ENCODE measurements around the gene LMX1B. TPM values are rescaled to one million over a fixed set of nuclear protein-coding genes. Genes with fewer than 3 reads are reported as not detected.

Gene LMX1B
- polyA plus RNA-seq, 1 donor from 2014 or later = not detected

DNA sequence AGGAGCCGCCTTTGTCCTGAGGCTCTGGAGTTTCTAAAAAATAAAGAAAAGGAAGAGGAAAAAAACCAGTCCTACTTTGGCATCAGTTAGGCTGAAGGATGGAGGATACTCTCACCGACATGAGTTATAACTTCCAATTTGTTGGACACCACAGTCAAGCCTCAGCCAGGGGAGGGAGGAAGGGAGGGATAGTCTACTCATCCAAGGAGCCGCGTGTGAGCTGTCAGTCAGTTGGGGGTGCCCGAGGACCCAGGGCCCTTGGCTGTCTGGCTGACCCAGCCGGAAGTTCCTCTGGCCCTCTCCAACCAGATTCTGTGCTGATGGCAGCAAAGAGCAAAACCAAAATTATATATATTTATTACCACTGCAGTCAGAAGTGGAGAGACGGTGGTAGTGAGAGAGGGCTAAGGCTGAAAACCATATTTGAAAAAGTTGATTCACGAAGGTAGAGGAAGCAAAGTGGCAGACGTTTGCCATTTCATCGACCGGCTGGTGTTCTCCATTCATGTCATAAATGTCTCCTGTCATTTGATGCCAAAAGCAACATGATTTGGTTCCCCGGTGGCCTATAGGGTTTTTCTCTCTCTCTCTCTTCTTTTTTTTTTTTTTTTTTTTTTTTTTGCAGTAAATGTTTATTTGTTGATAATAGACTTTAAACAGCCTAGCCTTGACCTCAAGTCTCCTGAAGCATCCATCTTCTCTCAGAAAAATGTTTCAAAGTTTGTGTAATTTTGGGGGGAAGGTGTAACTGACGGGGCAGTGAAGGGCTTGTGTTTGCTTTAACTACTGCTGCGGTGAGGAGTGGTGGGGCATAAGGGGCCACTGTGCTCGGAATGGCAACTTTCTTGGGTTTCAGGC is 7.6 kb downstream of the LMX1B start:
- H3K9me2 ChIP-seq (ENCODE audit: insufficient read depth, low read length) = no peaks in the 10 kb centered on the region
- no peak overlapping the region for H3K4me2 ChIP-seq (ENCODE audit: low read length)
- H3K27ac ChIP-seq (ENCODE audit: low read length) = no peak overlapping the region
- H3K36me3 ChIP-seq (ENCODE audit: insufficient read depth, low read length) = no peaks in the 10 kb centered on the region
- H3K79me2 ChIP-seq (replicated peaks; ENCODE audit: insufficient read depth, low read length) = no peaks in the 10 kb centered on the region
- no peak overlapping the region for H3K4me3 ChIP-seq (ENCODE audit: low read length)
- no peak overlapping the region for H2AFZ ChIP-seq (ENCODE audit: low read depth, low read length)
- no peaks in the 10 kb centered on the region for H3K9me3 ChIP-seq (ENCODE audit: low read length)
- H3K27me3 ChIP-seq (ENCODE audit: insufficient read depth, low read depth, low read length) = peaks cover 100% of the 10 kb centered on the region
- H3F3A ChIP-seq (ENCODE audit: insufficient read depth, low read length, poor library complexity, severe bottlenecking) = no peaks in the 10 kb centered on the region
- no peak for TF ChIP-seq CTCF (IDR thresholded peaks at IDR 0.05; ENCODE audit: poor library complexity, severe bottlenecking)
- no peak for TF ChIP-seq MXI1 (conservative IDR thresholded peaks at IDR 0.05; ENCODE audit: poor library complexity, severe bottlenecking)
- no peak for TF ChIP-seq REST (IDR thresholded peaks at IDR 0.05; ENCODE audit: borderline replicate concordance)
- TF ChIP-seq RAD21 (conservative IDR thresholded peaks at IDR 0.05) = no peak
- no peak for TF ChIP-seq POLR2AphosphoS5 (IDR thresholded peaks at IDR 0.05)
- no peak for TF ChIP-seq EZH2 (IDR thresholded peaks at IDR 0.05; ENCODE audit: borderline replicate concordance, insufficient read depth, low read length, poor library complexity, severe bottlenecking)
- no peak for TF ChIP-seq EP300 (conservative IDR thresholded peaks at IDR 0.05; ENCODE audit: poor library complexity, severe bottlenecking)
- TF ChIP-seq TAF1 (IDR thresholded peaks at IDR 0.05; ENCODE audit: low read depth) = no peak
- no peak for TF ChIP-seq SMC3 (conservative IDR thresholded peaks at IDR 0.05; ENCODE audit: poor library complexity)
- H4K20me1 ChIP-seq (ENCODE audit: insufficient read depth) = no peaks in the 10 kb centered on the region
- no peak overlapping the region for H3K9ac ChIP-seq (ENCODE audit: low read length)

- Histone ChIP-seq H3K9me2 (ENCODE audit: insufficient read depth, low read length) (no peaks in the 10 kb centered on the region), H3K9me3 (ENCODE audit: low read length) (no peaks in the 10 kb centered on the region), H3K4me3 (ENCODE audit: low read length) (no peak overlapping the region), H2AFZ (ENCODE audit: low read depth, low read length) (no peak overlapping the region), H3K27ac (ENCODE audit: low read length) (no peak overlapping the region), H4K20me1 (ENCODE audit: insufficient read depth) (no peaks in the 10 kb centered on the region), H3K9ac (ENCODE audit: low read length) (no peak overlapping the region), H3K36me3 (ENCODE audit: insufficient read depth, low read length) (no peaks in the 10 kb centered on the region), H3F3A (ENCODE audit: insufficient read depth, low read length, poor library complexity, severe bottlenecking) (no peaks in the 10 kb centered on the region), H3K79me2 (replicated peaks; ENCODE audit: insufficient read depth, low read length) (no peaks in the 10 kb centered on the region), H3K27me3 (ENCODE audit: insufficient read depth, low read depth, low read length) (peaks cover 100% of the 10 kb centered on the region), H3K4me2 (ENCODE audit: low read length) (no peak overlapping the region)
- TF ChIP-seq EZH2 (IDR thresholded peaks at IDR 0.05; ENCODE audit: borderline replicate concordance, insufficient read depth, low read length, poor library complexity, severe bottlenecking) = peak; percentile 23
- no peak for TF ChIP-seq POLR2AphosphoS5 (IDR thresholded peaks at IDR 0.05)
- no peak for TF ChIP-seq SMC3 (conservative IDR thresholded peaks at IDR 0.05; ENCODE audit: poor library complexity)
- no peak for TF ChIP-seq REST (IDR thresholded peaks at IDR 0.05; ENCODE audit: borderline replicate concordance)
- TF ChIP-seq MXI1 (conservative IDR thresholded peaks at IDR 0.05; ENCODE audit: poor library complexity, severe bottlenecking) = no peak
- no peak for TF ChIP-seq EP300 (conservative IDR thresholded peaks at IDR 0.05; ENCODE audit: poor library complexity, severe bottlenecking)
These were observed 8.4 kb downstream of the LMX1B start for GRCh38 chr9:126621919-126622735.

Measured in neural cell (in vitro differentiated cells).